ENCODE results near the gene ANO4.

Gene ANO4

DNA sequence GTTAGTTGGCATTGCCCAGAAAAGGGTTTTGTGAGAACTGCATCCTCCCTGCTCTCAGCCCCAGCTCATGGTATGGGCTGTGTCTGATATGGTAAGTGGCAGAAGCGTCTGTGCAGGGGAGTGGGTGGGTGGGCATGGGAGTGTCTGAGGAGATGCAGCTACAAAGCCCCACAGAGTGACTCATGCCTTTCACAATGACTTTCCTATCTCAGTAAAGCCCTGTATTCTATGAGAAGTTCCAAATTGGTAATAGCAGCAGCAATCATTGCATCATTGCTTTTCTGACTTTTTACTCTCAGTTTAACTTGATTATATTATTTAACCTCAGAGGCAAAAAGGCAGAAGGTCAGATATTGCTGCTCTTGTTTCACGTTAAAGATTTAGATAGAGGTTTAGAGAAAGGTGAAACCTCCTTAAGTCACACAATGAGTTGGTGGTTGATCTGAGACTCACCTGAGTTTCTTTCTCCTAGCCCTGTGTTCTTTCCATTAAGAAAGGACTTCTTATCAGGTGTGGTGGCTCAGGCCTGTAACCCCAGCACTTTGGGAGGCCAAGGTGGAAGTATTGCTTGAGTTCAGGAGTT, 243.8 kb downstream of the ANO4 start:
- no peak for DNase-seq (ENCODE audit: low read depth)
- TF ChIP-seq, protein P1, sequence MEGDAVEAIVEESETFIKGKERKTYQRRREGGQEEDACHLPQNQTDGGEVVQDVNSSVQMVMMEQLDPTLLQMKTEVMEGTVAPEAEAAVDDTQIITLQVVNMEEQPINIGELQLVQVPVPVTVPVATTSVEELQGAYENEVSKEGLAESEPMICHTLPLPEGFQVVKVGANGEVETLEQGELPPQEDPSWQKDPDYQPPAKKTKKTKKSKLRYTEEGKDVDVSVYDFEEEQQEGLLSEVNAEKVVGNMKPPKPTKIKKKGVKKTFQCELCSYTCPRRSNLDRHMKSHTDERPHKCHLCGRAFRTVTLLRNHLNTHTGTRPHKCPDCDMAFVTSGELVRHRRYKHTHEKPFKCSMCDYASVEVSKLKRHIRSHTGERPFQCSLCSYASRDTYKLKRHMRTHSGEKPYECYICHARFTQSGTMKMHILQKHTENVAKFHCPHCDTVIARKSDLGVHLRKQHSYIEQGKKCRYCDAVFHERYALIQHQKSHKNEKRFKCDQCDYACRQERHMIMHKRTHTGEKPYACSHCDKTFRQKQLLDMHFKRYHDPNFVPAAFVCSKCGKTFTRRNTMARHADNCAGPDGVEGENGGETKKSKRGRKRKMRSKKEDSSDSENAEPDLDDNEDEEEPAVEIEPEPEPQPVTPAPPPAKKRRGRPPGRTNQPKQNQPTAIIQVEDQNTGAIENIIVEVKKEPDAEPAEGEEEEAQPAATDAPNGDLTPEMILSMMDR (IDR thresholded peaks at IDR 0.05; ENCODE audit: low read depth, low read length, missing control alignments), result no peak
- H3K4me3 ChIP-seq (ENCODE audit: low read depth, low read length), result no peak overlapping the region

DNA sequence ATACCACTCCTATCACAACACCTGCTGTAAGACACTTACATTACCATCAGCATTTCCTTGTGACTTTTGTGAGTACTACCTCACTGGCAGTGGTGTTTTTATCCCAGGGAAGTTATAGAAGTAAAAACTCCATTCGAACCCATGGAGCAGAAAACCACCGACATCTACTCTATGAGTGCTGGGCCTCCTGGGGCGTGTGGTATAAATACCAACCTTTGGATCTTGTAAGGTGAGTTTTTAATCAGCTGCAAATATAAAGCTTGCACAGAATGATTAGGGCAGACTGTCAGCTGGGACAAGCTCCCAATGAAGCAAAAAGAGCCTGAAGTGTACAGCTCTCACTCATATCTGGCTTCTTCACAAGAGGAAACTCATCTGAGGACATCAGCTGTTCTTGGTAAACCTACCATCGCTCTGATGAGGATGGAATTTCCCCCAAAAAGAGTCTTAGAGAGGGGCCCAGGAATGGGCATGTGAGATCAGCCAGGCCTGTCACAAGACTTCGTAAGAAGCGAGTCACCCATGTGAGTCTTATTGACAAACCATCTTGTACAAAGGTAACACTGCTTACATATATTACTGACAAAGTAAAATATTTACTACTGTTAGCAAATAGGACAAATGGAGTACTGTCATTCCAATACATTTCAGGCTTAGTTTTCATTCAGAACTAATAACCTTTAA, 245.4 kb downstream of the ANO4 start:
- H3K4me3 ChIP-seq (ENCODE audit: low read depth, low read length), result no peak overlapping the region
- no peak for DNase-seq (ENCODE audit: low read depth)
- TF ChIP-seq, protein P1 (IDR thresholded peaks at IDR 0.05; ENCODE audit: low read depth, low read length, missing control alignments), result no peak

GRCh38 chr12:101040936-101041335, 246.4 kb downstream of the ANO4 start:
- DNase-seq (ENCODE audit: low read depth), result no peak
- TF ChIP-seq, protein P1 (IDR thresholded peaks at IDR 0.05; ENCODE audit: low read depth, low read length, missing control alignments), result no peak
- no peak overlapping the region for H3K4me3 ChIP-seq (ENCODE audit: low read depth, low read length)

- TF ChIP-seq, protein P1 (IDR thresholded peaks at IDR 0.05; ENCODE audit: low read depth, low read length, missing control alignments), result no peak
- no peak for DNase-seq (ENCODE audit: low read depth)
- H3K4me3 ChIP-seq (ENCODE audit: low read depth, low read length), result no peak overlapping the region
These were observed 247.6 kb downstream of the ANO4 start for GRCh38 chr12:101042211-101042610.

- no peak for DNase-seq (ENCODE audit: low read depth)
- TF ChIP-seq, protein P1 (IDR thresholded peaks at IDR 0.05; ENCODE audit: low read depth, low read length, missing control alignments), result no peak
These were observed 250.0 kb downstream of the ANO4 start for GRCh38 chr12:101044512-101045059.

GRCh38 chr12:101045486-101046464, 251.2 kb downstream of the ANO4 start:
- TF ChIP-seq, protein P1 (IDR thresholded peaks at IDR 0.05; ENCODE audit: low read depth, low read length, missing control alignments), result no peak
- no peak overlapping the region for H3K4me3 ChIP-seq (ENCODE audit: low read depth, low read length)
- no peak for DNase-seq (ENCODE audit: low read depth)

More at GRCh38 chr12:101044512-101045059, 250.0 kb downstream of the ANO4 start:
- no peak overlapping the region for H3K4me3 ChIP-seq (ENCODE audit: low read depth, low read length)
